Measurements from ENCODE around the gene TERT.
"Not testable (repeated sequence)": the region's sequence is repeated elsewhere in the genome, so short reads cannot be mapped to it uniquely, and the experiment has no call there.

Gene TERT

GRCh38 chr5:1285141-1285540 lies 9.7 kb downstream of the TERT start:
- no peak for DNase-seq (ENCODE audit: extremely low read depth, low read depth)
- no peak for TF ChIP-seq CTCF (IDR thresholded peaks at IDR 0.05; ENCODE audit: low read depth, low read length, missing control alignments)
- H3K4me3 ChIP-seq (replicated peaks; ENCODE audit: low read depth, low read length), result no peak overlapping the region

DNA sequence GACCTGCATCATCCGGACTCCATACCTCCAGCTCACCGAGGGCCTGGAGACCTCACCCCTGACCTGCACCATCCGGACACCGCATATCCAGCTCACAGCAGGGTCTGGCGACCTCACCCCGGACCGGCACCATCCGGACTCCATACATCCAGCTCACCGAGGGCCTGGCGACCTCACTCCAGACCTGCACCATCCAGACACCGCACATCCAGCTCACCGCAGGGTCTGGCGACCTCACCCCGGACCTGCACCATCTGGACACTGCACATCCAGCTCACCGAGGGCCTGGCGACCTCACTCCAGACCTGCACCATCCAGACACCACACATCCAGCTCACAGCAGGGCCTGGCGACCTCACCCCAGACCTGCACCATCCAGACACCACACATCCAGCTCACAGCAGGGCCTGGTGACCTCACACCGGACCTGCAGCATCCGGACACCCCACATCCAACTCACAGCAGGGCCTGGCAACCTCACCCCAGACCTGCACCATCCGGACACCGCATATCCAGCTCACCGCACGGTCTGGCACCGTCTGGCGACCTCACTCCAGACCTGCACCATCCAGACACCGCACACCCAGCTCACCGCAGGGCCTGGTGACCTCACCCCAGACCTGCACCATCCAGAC lies 10.4 kb downstream of the TERT start:
- DNase-seq (ENCODE audit: extremely low read depth, low read depth), result not testable (repeated sequence)

GRCh38 chr5:1283729-1284041 lies 11.2 kb downstream of the TERT start:
- H3K4me3 ChIP-seq (replicated peaks; ENCODE audit: low read depth, low read length); DNase-seq (ENCODE audit: extremely low read depth, low read depth): not testable (repeated sequence)

More for the DNA sequence above, 10.4 kb downstream of the TERT start:
- not testable (repeated sequence) for H3K4me3 ChIP-seq (replicated peaks; ENCODE audit: low read depth, low read length)

GRCh38 chr5:1282993-1283728 lies 11.7 kb downstream of the TERT start:
- not testable (repeated sequence) for H3K4me3 ChIP-seq (replicated peaks; ENCODE audit: low read depth, low read length); DNase-seq (ENCODE audit: extremely low read depth, low read depth)

- no peak for TF ChIP-seq CTCF (IDR thresholded peaks at IDR 0.05; ENCODE audit: low read depth, low read length, missing control alignments)
- H3K4me3 ChIP-seq (replicated peaks; ENCODE audit: low read depth, low read length), result no peak overlapping the region
- no peak for DNase-seq (ENCODE audit: extremely low read depth, low read depth)
Observed at GRCh38 chr5:1282131-1282992, 12.5 kb downstream of the TERT start.

- DNase-seq (ENCODE audit: extremely low read depth, low read depth), result no peak
- no peak for TF ChIP-seq CTCF (IDR thresholded peaks at IDR 0.05; ENCODE audit: low read depth, low read length, missing control alignments)
Observed at GRCh38 chr5:1281038-1281882, 13.6 kb downstream of the TERT start.

GRCh38 chr5:1280177-1281037 lies 14.5 kb downstream of the TERT start:
- H3K4me3 ChIP-seq (replicated peaks; ENCODE audit: low read depth, low read length), result no peak overlapping the region
- TF ChIP-seq CTCF (IDR thresholded peaks at IDR 0.05; ENCODE audit: low read depth, low read length, missing control alignments), result no peak
- no peak for DNase-seq (ENCODE audit: extremely low read depth, low read depth)

More at GRCh38 chr5:1281038-1281882, 13.6 kb downstream of the TERT start:
- H3K4me3 ChIP-seq (replicated peaks; ENCODE audit: low read depth, low read length), result no peak overlapping the region
